Measurements from ENCODE around the gene VAV2.
"Not testable (repeated sequence)": the region's sequence is repeated elsewhere in the genome, so short reads cannot be mapped to it uniquely, and the experiment has no call there.

The VAV2 gene

GRCh38 chr9:133934482-133935232 lies 57.5 kb downstream of the VAV2 start:
- DNase-seq: no peak

DNA sequence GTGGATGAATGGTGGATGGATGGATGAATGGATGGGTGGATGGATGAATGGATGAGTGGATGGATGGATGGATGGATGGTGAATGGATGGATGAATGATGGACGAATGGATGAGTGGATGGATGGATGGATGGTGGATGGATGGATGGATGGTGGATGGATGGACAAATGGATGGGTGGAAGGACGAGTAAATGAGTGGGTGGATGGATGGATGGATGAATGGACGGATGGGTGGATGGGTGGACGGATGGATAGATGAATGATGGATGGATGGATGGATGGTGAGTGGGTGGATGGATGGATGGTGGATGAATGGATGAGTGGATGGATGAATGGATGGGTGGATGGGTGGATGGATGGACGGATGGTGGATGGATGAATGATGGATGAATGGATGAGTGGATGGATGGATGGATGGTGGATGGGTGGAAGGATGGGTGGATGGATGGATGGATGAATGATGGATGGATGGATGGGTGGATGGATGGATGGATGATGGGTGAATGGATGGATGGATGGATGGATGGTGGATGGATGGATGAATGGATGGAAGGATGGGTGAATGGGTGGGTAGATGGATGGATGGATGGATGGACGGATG lies 58.6 kb downstream of the VAV2 start:
- no peak for DNase-seq

DNA sequence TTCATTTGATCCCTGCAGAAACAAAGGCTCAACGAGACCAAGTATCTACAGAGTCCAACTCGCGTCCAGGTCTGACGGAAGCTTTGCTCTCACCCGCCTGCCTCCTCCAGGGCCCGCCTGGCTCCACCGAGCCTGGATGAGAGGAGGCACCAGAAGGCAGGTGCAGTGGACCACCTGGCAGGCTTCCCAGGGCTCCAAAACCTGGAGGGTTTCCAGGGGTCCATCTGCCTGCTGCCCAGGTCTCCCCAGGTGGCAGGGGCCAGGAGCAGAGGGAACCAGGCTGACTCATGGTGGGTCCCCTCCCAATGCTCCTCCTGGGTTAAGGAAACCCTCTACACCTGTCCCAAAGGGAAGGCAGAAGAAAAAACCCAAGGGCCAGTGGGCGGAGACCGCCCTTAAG lies 59.5 kb downstream of the VAV2 start:
- DNase-seq: no peak

DNA sequence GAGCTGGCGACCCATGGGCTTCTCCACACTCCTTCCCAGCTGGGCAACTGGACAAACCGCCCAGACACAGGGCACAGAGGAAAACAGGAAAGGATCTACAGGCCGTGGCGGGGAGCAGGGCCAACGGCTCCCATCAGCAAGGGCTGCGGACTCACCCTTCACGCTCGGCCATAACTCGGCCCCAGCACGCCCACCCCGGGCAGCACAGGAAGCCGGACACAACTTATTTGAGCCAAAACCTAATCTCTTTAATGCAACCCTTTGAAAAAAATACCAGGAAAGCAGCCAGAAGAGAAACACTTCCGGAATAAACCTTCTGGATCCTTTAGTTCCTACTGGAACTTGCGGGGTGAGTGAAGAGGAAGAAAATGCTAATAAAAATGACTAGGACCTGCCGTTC lies 59.9 kb downstream of the VAV2 start:
- no peak for DNase-seq

DNA sequence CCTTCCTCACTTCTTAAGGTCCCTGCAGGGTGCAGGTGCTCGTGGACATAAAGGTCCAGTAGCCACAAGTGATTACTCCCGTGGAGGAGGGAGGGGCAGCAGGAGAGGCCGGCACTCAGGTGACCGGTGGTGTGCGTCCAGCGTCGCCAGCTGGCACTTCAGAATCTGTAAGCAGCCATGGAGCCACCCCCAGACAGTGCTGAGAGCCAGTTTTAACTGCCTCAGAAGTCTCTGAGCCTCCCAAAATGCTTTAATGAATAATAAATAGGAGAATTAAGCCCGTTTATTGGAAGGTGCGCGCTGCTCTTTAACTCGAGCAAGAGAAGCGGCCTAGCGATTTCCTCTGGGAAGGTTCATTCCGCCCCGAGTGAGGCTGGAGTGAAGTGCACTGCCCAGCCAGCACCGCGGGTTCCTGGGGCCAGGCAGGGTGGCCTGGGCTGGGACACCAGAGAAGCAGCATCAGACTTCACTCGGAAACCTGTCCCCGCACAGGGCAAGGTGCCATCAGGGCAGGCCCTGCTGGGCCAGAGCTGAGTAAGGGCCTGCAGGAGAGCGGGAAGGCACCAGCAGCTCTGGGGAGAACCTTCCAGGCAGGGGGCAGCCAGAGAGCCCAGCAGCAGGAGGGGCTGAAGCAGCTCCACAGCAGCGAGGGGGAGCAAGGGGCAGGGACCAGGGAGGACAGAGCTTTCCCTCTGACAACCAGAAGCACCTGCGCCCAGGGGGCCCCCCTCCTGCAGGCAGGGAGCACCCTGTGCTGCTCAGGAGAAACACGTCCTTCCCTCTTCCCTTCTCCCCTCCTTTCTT lies 61.2 kb downstream of the VAV2 start:
- DNase-seq: no peak

- DNase-seq: no peak
These were observed 62.0 kb downstream of the VAV2 start for GRCh38 chr9:133930046-133930681.

DNA sequence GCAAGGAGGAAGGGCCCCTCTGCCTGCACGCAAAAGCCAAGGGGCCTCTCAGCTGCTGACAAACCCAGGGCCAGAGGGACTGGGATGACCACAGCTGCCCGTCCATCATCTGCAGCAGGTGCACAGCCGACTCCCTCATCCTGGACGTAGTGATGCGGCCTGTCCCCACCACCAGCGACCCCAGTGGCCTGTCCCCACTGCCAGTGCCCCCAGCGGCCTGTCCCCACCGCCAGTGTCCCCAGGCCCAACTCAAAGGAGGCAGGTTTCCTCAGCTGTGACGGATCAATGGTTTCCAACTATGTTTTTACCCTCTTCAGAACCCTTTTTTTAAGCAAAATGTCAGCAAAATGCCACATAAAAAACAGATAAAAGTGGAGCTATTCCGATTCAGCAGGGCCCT lies 62.5 kb downstream of the VAV2 start:
- no peak for DNase-seq

DNA sequence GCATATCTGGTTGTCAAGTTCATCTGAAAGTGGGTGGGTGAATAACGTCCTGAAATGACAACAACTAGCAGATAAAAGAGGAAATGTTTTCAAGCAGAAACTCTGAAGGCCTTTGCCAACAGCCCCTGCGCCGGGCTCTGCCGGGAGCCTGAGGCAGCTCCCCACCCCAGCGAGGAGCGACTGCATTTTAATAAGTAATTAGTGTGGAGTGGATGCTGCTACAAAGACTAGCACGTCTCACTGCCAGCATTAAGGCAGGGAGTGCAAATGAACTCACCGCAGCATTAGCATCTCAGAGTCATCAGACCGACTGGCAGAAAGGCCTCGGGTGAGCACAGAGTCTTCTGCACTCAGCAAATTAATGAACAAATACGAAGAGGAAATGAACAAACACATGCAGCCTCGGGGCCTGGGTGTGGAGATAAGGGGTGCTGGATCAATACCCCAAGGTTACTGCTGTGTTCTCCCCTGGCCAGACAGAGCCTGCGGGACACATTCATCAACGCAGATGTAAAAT lies 63.8 kb downstream of the VAV2 start:
- no peak for DNase-seq

DNA sequence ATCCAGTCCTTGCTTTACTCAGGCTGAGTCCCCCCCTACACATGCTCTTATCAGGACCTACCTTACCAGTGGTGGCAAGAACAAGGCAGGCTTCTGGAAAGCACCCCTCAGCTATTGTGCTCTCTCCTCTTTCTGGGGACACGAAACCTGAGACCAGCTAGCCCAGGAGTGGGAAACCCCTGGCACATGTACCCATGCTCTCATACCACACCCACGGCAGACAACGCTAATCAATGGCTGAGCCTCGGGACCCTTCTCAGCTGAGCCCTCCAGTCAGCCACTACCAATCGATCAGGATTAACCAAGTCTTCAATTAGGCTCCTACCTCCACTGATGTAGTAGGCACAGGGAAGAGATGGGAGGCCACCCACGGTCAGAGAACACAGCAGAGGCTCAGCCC lies 65.1 kb downstream of the VAV2 start:
- no peak for DNase-seq

- DNase-seq: no peak
These were observed 65.8 kb downstream of the VAV2 start for GRCh38 chr9:133926165-133926856.

- DNase-seq: no peak
These were observed 67.7 kb downstream of the VAV2 start for GRCh38 chr9:133924453-133924852.

- DNase-seq: not testable (repeated sequence)
These were observed 68.5 kb downstream of the VAV2 start for GRCh38 chr9:133923608-133924007.

- no peak for DNase-seq
These were observed 70.3 kb downstream of the VAV2 start for GRCh38 chr9:133921866-133922265.

GRCh38 chr9:133920471-133920870 lies 71.7 kb downstream of the VAV2 start:
- no peak for DNase-seq

DNA sequence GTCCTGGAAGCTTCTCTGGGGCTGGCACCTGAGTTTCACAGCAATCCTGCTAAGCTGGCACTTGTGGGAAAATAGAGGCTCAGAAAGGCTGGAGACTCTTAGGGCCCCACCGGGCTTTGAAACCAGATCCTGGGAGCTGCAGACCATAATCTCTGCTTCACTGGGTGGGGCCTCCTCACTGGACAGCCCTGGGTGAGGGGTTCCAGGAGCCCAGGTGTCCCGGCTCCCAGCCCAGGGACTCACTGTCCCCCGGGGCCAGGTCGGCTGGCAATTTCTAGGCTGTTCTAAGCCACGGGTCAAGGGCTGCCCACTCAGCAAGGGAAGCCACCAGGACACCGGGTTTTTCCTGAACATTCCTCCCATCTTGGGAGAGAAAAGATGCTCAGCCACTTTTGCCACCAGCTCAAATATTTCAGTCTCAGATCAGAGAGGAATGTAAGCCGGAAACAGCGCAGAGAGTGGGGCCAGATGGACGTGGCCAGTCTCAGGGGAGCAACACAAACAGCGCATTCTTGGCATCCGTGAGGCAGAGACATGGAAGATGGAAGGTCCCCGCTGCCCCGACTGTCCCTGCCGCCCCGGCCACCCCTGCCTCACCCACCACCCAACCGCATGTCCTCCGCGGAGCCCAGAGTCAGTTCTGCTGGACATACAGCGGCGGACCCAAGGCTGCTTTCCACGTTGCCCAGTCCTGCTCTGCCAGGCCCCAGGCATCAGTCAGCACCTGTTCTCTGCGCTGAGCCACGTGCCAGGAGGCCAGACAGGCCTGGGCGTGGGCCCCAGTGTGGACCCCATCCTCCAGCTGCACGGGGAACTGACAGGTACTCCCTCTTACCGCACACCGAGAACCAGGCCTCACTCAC lies 72.6 kb downstream of the VAV2 start:
- no peak for DNase-seq

DNA sequence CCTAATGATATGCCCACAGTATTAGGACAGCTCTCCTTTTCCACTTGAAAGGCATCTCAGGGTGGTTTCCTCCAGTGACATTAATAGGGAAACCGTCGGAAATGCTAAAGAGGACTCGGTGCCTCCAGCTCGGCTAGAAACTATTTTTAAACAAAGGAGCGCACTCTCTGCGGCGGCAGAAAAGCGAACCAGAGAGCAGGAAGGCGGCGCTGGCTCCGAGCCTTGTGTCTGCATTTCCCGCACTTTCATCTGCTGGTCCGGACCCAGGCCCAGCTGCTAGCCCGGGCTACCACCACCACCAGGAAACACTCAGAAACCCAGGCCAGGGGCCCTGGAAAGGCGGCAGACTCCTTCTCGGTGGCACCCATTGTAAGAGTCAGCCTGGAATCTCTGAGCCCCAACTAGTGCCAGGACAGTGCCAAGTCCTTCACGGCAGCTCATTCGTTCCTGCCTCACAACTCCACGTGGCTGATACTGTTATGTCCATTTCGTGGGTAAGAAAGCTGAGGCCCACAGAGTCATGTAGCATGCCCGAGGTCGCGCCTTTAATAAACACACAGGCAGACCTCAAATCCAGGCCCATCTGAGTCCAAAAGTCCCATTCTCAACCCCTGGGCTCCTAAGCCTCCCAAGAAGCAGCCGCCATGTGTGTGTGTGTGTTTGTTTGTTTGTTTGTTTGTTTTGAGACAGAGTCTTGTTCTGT lies 73.9 kb downstream of the VAV2 start:
- DNase-seq: no peak

DNA sequence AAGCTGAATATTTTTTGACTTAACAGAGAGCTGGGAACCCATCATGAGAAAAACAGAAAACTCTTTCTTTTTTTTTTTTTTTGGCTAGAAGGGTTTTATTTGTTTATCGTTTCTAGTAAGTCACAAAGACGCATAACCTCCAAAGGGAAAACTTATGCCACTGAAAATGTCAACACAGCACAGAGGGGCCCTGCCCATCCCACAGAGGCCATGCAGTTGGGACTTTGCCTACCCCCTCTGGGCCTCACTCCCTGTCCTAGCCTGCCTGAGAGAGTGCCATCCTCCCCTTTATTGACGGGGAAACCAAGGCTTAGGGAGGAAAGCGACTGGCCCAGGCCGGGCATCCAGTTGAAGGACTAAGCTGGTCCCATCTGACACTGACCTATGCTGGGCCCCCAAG lies 74.7 kb downstream of the VAV2 start:
- no peak for DNase-seq

GRCh38 chr9:133916159-133916541 lies 76.0 kb downstream of the VAV2 start:
- DNase-seq: no peak

DNA sequence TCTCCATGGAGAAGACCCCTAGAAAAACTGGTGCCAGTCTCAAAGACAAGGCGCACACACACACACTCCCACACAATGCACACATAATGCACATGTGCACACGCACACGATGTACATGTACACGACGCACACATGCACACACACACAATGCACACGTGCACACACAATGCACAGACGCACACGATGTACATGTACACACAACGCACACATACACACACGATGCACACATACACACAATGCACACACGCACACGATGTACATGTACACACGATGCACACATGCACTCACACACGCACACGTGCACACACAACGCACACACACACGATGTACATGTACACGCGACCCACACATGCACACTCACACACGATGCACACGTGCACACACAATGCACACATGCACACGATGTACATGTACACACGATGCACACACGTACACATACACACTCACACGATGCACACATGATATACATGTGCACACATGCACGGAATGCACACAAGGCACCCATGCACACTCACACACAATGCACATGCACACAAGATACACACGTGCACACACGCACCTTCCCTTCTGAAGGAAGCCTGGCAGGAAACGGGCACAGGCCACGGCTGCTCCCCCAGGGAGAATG lies 76.5 kb downstream of the VAV2 start:
- DNase-seq: no peak

Data from SW 1271 (cell line).